Activated T-cell treated with anti-CD3 and anti-CD28 coated beads, Interleukin-2, amount 50 U/mL, for 1 hour (primary cell): ENCODE results near the gene ITGA11.

Experiments used
- DNase-seq: peaks from one replicate; pipeline ENCODE4 v3.0.0-alpha.2; 2020

ITGA11 gene

GRCh38 chr15:68389041-68389930, 42.7 kb downstream of the ITGA11 start:
- DNase-seq: no peak

GRCh38 chr15:68387381-68388143, 44.4 kb downstream of the ITGA11 start:
- DNase-seq: no peak

- DNase-seq: no peak
Measured at GRCh38 chr15:68386587-68387288, 45.2 kb downstream of the ITGA11 start.

GRCh38 chr15:68385671-68386586, 46.0 kb downstream of the ITGA11 start:
- DNase-seq: no peak

- DNase-seq: no peak
Measured at GRCh38 chr15:68385240-68385561, 46.8 kb downstream of the ITGA11 start.

- DNase-seq: no peak
Measured at GRCh38 chr15:68384451-68385239, 47.3 kb downstream of the ITGA11 start.

GRCh38 chr15:68383161-68384074, 48.5 kb downstream of the ITGA11 start:
- no peak for DNase-seq

GRCh38 chr15:68382286-68383007, 49.5 kb downstream of the ITGA11 start:
- DNase-seq: no peak

- DNase-seq: no peak
Measured at GRCh38 chr15:68380456-68380855, 51.5 kb downstream of the ITGA11 start.

- no peak for DNase-seq
Measured at GRCh38 chr15:68379759-68380290, 52.1 kb downstream of the ITGA11 start.

GRCh38 chr15:68379058-68379758, 52.8 kb downstream of the ITGA11 start:
- DNase-seq: no peak

GRCh38 chr15:68378595-68378994, 53.4 kb downstream of the ITGA11 start:
- DNase-seq: no peak

- DNase-seq: no peak
Measured at GRCh38 chr15:68377766-68378165, 54.2 kb downstream of the ITGA11 start.

- DNase-seq: no peak
Measured at GRCh38 chr15:68376447-68377060, 55.4 kb downstream of the ITGA11 start.

- no peak for DNase-seq
Measured at GRCh38 chr15:68375716-68376220, 56.2 kb downstream of the ITGA11 start.

GRCh38 chr15:68375191-68375631, 56.8 kb downstream of the ITGA11 start:
- no peak for DNase-seq

GRCh38 chr15:68374168-68374745, 57.7 kb downstream of the ITGA11 start:
- no peak for DNase-seq

GRCh38 chr15:68373028-68373427, 58.9 kb downstream of the ITGA11 start:
- DNase-seq: no peak
